Mesothelial cell of epicardium (in vitro differentiated cells): ENCODE results near the gene POC1B. TPM values are rescaled to one million over a fixed set of nuclear protein-coding genes. Genes with fewer than 3 reads are reported as not detected.

Experiments
- DNase-seq, 2 experiments: peaks; one replicate each; pipeline ENCODE4 v3.0.0; 2021; ENCODE audit warnings: low spot score in 2 of 2; ENCODE audit not compliant: unreplicated experiment in 2 of 2
- H3K27ac Mint-ChIP-seq: 2 replicates; pipeline ENCODE4 v1.8.0; 2021; ENCODE audit warnings: mixed read lengths
- H3K27me3 Mint-ChIP-seq: 2 replicates; pipeline ENCODE4 v1.8.0; 2021; ENCODE audit warnings: low read depth, mixed read lengths
- H3K36me3 Mint-ChIP-seq: 2 replicates; pipeline ENCODE4 v1.8.0; 2021; ENCODE audit warnings: mixed read lengths
- H3K4me1 Mint-ChIP-seq: 2 replicates; pipeline ENCODE4 v1.8.0; 2021; ENCODE audit warnings: mixed read lengths
- H3K4me3 Mint-ChIP-seq: 2 replicates; pipeline ENCODE4 v1.8.0; 2021; ENCODE audit warnings: mild to moderate bottlenecking, moderate library complexity, mixed read lengths
- H3K9me3 Mint-ChIP-seq: 2 replicates; pipeline ENCODE4 v1.8.0; 2021; ENCODE audit warnings: mixed read lengths
- CTCF ChIP-seq: fragments of 200-600 bp; sonication (generic); IDR thresholded peaks from one replicate; pipeline ENCODE4 v1.5.0; 2021; ENCODE audit warnings: antibody characterized with exemption; ENCODE audit not compliant: unreplicated experiment
- total RNA-seq: library from RNA; stranded (reverse); gene quantifications from 3 replicates; pipeline ENCODE4 v1.2.1, GENCODE V29; 2021

The POC1B gene
- total RNA-seq, 1 donor from 2014 or later: 12.1 TPM

DNA sequence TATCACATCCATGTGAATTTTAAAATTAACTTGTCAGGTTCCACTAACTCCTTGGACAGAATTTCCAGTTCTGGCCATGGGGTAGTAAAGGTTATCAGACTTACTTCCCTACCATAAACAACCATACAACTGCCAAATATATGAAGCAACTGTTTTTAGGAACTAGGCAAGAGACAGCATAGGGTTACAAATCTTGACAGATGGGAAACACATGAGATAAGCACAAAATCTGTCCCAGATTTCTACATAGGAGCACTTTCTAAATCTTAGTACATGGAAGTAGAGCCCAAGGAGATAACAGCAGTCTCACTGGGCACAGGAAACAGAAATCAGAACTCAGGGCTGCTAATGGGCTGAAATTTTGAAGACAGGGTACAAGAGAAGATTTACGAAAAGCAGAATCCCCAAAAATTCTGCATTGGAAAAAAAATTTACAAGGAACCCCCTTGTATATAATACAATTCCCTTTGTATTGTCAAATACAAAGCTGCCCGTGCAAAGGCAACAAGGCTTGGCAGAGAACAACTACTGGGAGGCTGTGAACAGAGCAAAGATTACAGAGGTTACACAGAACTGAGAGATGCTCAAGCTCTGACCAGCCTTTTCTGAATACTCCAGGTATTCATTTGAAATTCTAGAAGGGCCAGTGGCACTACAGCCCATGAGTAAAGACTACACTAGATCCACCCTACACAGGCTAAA is 44.5 kb downstream of the POC1B start:
- DNase-seq: no peak
- no peak overlapping the region for H3K27ac Mint-ChIP-seq

GRCh38 chr12:89479982-89480381 is 45.9 kb downstream of the POC1B start:
- peaks cover 6% of the 10 kb centered on the region for H3K36me3 Mint-ChIP-seq
- H3K4me3 Mint-ChIP-seq: no peak overlapping the region
- no peak for TF ChIP-seq CTCF
- H3K4me1 Mint-ChIP-seq: no peaks in the 10 kb centered on the region
- H3K27ac Mint-ChIP-seq: no peak overlapping the region
- no peaks in the 10 kb centered on the region for H3K27me3 Mint-ChIP-seq
- no peak for DNase-seq
- no peaks in the 10 kb centered on the region for H3K9me3 Mint-ChIP-seq

More for the DNA sequence above, 44.5 kb downstream of the POC1B start:
- no peaks in the 10 kb centered on the region for H3K27me3 Mint-ChIP-seq
- no peak overlapping the region for H3K4me3 Mint-ChIP-seq
- no peaks in the 10 kb centered on the region for H3K4me1 Mint-ChIP-seq
- H3K36me3 Mint-ChIP-seq: peaks cover 6% of the 10 kb centered on the region
- H3K9me3 Mint-ChIP-seq: no peaks in the 10 kb centered on the region
- TF ChIP-seq CTCF: no peak

- no peak overlapping the region for H3K27ac Mint-ChIP-seq
- TF ChIP-seq CTCF: no peak
- H3K4me3 Mint-ChIP-seq: no peak overlapping the region
- H3K4me1 Mint-ChIP-seq: peaks cover under 1% of the 10 kb centered on the region
- H3K36me3 Mint-ChIP-seq: peaks cover 6% of the 10 kb centered on the region
- no peaks in the 10 kb centered on the region for H3K9me3 Mint-ChIP-seq
- DNase-seq: no peak
- no peaks in the 10 kb centered on the region for H3K27me3 Mint-ChIP-seq
These were observed 48.1 kb downstream of the POC1B start for GRCh38 chr12:89477633-89478279.

- TF ChIP-seq CTCF: no peak
- H3K36me3 Mint-ChIP-seq: peaks cover 4% of the 10 kb centered on the region
These were observed 48.8 kb downstream of the POC1B start for GRCh38 chr12:89476904-89477595.

DNA sequence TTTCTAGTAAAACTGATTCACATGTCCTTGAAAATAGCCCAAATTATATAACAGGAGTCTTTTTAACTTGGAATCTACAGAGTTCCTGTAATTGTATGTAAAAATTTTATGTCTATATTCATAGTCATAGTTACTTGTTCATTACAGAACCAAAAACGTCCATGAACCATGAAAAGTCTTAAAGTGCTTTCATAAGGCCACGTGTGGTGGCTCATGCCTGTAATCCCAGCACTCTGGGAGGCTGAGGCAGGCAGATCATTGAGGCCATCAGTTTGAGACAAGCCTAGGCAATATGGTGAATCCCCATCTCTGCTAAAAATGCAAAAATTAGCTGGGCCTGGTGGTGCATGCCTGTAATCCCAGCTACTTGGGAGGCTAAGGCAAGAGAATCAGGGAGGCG is 49.6 kb downstream of the POC1B start:
- Mint-ChIP-seq H3K9me3 (no peaks in the 10 kb centered on the region), H3K4me3 (no peak overlapping the region), H3K36me3 (peaks cover 2% of the 10 kb centered on the region), H3K27ac (no peak overlapping the region), H3K27me3 (no peaks in the 10 kb centered on the region), H3K4me1 (peaks cover 5% of the 10 kb centered on the region)
- TF ChIP-seq CTCF: no peak
- DNase-seq: no peak

More at GRCh38 chr12:89476904-89477595, 48.8 kb downstream of the POC1B start:
- Mint-ChIP-seq H3K27ac (no peak overlapping the region), H3K4me3 (no peak overlapping the region), H3K27me3 (no peaks in the 10 kb centered on the region), H3K9me3 (no peaks in the 10 kb centered on the region), H3K4me1 (peaks cover 5% of the 10 kb centered on the region)
- DNase-seq: no peak
